ENCODE results near the gene ANTKMT. TPM values are rescaled to one million over a fixed set of nuclear protein-coding genes. Genes with fewer than 3 reads are reported as not detected.

ANTKMT gene
- total and polyA plus RNA-seq, 4 donors = 11.7 to 62.8 (median 50.7) TPM

DNA sequence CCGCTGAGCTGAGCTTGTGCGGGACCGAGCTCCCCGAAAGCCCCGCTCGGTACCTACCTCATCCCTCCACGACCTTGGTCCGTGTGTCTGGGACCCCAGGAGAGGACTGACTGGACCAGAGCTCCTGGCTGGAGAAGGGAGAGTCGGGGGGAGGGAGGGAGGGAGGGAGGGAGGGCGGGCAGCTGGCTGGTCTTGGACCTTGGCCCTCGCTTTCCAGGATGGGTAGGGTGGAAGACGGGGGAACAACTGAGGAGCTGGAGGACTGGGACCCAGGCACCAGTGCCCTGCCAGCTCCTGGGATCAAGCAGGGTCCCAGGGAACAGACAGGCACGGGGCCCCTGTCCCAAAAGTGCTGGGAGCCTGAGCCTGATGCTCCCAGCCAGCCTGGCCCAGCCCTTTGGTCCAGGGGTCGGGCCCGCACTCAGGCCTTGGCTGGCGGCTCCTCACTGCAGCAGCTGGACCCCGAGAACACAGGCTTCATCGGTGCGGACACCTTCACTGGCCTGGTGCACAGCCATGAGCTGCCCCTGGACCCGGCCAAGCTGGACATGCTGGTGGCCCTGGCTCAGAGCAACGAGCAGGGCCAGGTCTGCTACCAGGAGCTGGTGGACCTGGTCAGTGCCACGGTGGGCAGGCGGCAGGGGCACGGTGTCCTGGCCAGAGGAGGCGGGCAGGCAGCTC is 44.9 kb upstream of the ANTKMT start:
- no peak for DNase-seq (ENCODE audit: low read depth in 4 of 6, low spot score in 6 of 6)
- WGBS (ENCODE audit: insufficient coverage) = 65% methylated on average over 17 of the region's 25 CpGs
- Histone ChIP-seq H3K4me1 (ENCODE audit: control insufficient read depth, insufficient read depth, low read length) (peaks cover 40% of the 10 kb centered on the region), H3K4me3 (ENCODE audit: low read depth, low read length) (no peak overlapping the region), H3K36me3 (ENCODE audit: control insufficient read depth, insufficient read depth, low read length) (peaks cover 76% of the 10 kb centered on the region), H3K27ac (ENCODE audit: low read depth, low read length) (no peak overlapping the region), H3K9me3 (ENCODE audit: control insufficient read depth, insufficient read depth, low read length) (no peaks in the 10 kb centered on the region), H3K27me3 (ENCODE audit: control insufficient read depth, insufficient read depth, low read length) (peaks cover 9% of the 10 kb centered on the region)

DNA sequence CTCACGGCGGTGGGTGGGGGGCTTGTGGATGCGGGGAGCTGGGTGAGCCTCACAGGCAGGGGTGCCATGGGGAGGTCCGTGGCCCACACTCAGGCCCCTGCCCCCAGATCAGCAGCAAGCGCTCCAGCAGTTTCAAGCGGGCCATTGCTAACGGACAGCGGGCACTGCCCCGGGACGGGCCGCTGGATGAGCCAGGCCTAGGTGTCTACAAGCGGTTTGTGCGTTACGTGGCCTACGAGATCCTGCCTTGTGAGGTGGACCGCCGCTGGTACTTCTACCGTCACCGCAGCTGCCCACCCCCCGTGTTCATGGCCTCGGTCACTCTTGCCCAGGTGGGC is 44.4 kb upstream of the ANTKMT start:
- Histone ChIP-seq H3K27me3 (ENCODE audit: control insufficient read depth, insufficient read depth, low read length) (peaks cover 9% of the 10 kb centered on the region), H3K4me1 (ENCODE audit: control insufficient read depth, insufficient read depth, low read length) (peaks cover 45% of the 10 kb centered on the region), H3K4me3 (ENCODE audit: low read depth, low read length) (no peak overlapping the region), H3K9me3 (ENCODE audit: control insufficient read depth, insufficient read depth, low read length) (no peaks in the 10 kb centered on the region), H3K27ac (ENCODE audit: low read depth, low read length) (no peak overlapping the region), H3K36me3 (ENCODE audit: control insufficient read depth, insufficient read depth, low read length) (peaks cover 76% of the 10 kb centered on the region)
- WGBS (ENCODE audit: insufficient coverage) = 89% methylated on average over 21 of the region's 21 CpGs
- DNase-seq (ENCODE audit: low read depth in 4 of 6, low spot score in 6 of 6) = no peak

DNA sequence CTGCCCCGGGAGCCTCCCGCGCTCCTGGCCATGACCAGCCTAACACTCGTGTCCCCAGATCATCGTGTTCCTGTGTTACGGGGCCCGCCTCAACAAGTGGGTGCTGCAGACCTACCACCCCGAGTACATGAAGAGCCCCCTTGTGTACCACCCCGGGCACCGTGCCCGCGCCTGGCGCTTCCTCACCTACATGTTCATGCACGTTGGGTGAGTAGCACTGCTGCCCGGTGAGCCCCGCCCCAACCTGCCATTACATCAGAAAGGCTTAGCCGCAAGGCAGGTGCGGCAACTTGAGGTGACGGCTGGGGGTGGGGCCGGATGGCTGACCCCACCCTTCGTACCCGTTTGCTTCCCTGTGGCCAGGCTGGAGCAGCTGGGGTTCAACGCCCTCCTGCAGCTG is 44.0 kb upstream of the ANTKMT start:
- 62% methylated on average over 23 of the region's 23 CpGs for WGBS (ENCODE audit: insufficient coverage)
- Histone ChIP-seq H3K27me3 (ENCODE audit: control insufficient read depth, insufficient read depth, low read length) (peaks cover 9% of the 10 kb centered on the region), H3K4me1 (ENCODE audit: control insufficient read depth, insufficient read depth, low read length) (peaks cover 49% of the 10 kb centered on the region), H3K36me3 (ENCODE audit: control insufficient read depth, insufficient read depth, low read length) (peaks cover 76% of the 10 kb centered on the region), H3K9me3 (ENCODE audit: control insufficient read depth, insufficient read depth, low read length) (no peaks in the 10 kb centered on the region), H3K27ac (ENCODE audit: low read depth, low read length) (no peak overlapping the region), H3K4me3 (ENCODE audit: low read depth, low read length) (no peak overlapping the region)
- no peak for DNase-seq (ENCODE audit: low read depth in 4 of 6, low spot score in 6 of 6)

DNA sequence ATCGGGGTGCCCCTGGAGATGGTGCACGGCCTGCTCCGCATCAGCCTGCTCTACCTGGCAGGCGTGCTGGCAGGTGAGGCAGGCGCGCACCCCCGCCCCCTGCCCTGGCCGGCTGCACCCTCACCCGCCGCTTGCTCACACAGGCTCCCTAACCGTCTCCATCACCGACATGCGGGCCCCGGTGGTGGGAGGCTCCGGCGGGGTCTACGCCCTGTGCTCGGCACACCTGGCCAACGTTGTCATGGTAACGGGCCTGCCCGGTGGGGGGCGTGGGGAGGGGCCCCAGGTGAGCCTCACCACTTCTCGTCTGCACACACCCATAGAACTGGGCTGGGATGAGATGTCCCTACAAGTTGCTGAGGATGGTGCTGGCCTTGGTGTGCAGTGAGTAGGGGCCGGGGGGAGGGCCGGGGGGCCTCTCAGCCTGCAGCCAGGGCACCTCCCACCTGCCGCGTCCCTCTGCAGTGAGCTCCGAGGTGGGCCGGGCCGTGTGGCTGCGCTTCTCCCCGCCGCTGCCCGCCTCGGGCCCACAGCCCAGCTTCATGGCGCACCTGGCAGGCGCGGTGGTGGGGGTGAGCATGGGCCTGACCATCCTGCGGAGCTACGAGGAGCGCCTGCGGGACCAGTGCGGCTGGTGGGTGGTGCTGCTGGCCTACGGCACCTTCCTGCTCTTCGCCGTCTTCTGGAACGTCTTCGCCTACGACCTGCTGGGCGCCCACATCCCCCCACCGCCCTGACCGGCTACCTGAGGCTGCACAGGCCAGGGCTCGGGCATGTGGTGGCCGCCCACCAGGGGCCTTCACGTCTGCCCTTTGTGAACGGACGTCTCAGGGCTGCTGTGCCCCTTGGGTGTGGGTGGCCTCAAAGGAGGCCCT is 43.4 kb upstream of the ANTKMT start:
- peaks cover 76% of the 10 kb centered on the region for H3K36me3 ChIP-seq (ENCODE audit: control insufficient read depth, insufficient read depth, low read length)
- WGBS (ENCODE audit: insufficient coverage) = 42% methylated on average over 50 of the region's 57 CpGs
- H3K4me1 ChIP-seq (ENCODE audit: control insufficient read depth, insufficient read depth, low read length) = peaks cover 55% of the 10 kb centered on the region
- no peak overlapping the region for H3K4me3 ChIP-seq (ENCODE audit: low read depth, low read length)
- peaks cover 9% of the 10 kb centered on the region for H3K27me3 ChIP-seq (ENCODE audit: control insufficient read depth, insufficient read depth, low read length)
- H3K9me3 ChIP-seq (ENCODE audit: control insufficient read depth, insufficient read depth, low read length) = no peaks in the 10 kb centered on the region
- no peak overlapping the region for H3K27ac ChIP-seq (ENCODE audit: low read depth, low read length)
- DNase-seq (ENCODE audit: low read depth in 4 of 6, low spot score in 6 of 6) = no peak

DNA sequence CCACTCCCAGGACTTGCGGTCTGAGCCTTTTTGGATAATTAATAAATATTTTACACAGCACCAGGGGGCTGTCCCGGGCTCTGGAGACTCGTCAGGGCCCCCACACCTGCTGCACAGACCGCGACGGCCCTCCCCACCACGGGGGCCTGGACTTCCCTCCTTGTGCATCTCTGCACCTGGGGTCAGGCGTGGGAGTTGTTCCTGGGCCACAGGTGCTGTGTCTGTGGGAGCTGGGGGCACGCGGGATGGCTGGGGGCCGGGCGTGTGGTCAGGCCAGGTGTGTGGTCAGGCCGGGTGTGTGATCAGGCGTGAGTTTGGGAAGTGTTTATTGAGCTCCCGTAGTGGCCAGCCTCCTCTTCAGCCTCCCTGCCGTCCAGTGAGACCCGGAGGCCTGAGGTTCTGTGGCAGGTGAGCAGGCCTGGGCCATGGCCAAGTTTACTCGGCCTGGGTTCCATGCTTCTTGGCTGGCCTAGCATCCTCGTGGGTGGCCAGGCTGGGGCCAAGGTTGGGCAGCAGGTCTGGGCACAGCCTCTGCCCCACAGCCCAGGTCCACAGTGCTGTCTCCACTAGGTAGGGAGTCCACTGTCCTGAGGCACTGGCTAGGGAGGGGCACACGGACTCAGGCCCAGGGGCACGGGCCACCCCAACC is 42.6 kb upstream of the ANTKMT start:
- Histone ChIP-seq H3K9me3 (ENCODE audit: control insufficient read depth, insufficient read depth, low read length) (no peaks in the 10 kb centered on the region), H3K27ac (ENCODE audit: low read depth, low read length) (no peak overlapping the region), H3K27me3 (ENCODE audit: control insufficient read depth, insufficient read depth, low read length) (peaks cover 9% of the 10 kb centered on the region), H3K4me3 (ENCODE audit: low read depth, low read length) (no peak overlapping the region), H3K36me3 (ENCODE audit: control insufficient read depth, insufficient read depth, low read length) (peaks cover 76% of the 10 kb centered on the region), H3K4me1 (ENCODE audit: control insufficient read depth, insufficient read depth, low read length) (peaks cover 63% of the 10 kb centered on the region)
- WGBS (ENCODE audit: insufficient coverage) = 84% methylated on average over 10 of the region's 21 CpGs
- no peak for DNase-seq (ENCODE audit: low read depth in 4 of 6, low spot score in 6 of 6)

DNA sequence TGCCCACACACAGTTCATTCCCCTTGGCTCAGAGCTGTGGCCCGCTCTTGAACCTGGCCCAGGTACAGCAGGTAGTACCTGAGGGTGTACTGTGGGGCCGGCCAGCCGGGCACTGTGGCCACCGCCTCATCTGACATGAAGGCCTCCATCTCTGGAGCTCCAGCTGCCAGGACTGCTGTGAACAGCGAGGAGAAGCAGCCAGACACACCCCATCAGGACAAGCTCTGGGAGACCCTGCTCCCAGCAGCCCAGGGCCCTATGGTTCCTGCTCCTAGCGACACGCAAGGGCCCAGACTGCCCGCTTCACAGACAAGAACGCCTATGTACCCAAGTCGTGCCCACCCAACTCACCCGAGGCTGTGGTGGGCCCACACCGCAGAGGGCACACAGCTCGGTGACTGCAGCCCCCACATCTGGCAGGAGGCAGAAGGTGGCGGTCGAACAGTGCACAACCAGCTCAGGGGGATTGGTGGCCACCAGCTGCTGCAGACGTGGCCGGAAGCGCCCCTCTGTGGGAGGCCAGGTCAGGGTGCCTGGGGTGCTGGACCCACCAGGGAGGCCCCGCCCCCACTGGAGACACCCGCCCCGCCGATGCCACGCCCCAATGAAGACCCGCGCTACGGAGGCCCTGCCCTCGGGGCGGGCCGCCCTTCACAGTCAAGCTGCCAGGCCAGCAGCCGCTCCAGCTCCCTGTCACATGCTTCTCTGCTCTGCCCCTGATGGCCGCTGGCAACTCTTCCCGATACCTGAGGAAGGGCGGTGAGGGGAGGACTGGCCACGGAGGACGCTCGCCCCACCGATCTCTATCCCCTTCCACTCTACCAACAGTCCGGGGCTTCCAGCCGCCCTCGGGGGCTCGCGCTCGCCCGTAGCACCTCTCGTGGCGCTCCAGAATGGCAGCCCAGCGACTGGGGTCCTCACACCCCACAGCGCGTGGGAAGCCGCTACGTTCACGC is 41.8 kb upstream of the ANTKMT start:
- Histone ChIP-seq H3K27me3 (ENCODE audit: control insufficient read depth, insufficient read depth, low read length) (peaks cover 9% of the 10 kb centered on the region), H3K4me3 (ENCODE audit: low read depth, low read length) (peak overlapping the region; percentile 38), H3K36me3 (ENCODE audit: control insufficient read depth, insufficient read depth, low read length) (peaks cover 72% of the 10 kb centered on the region), H3K4me1 (ENCODE audit: control insufficient read depth, insufficient read depth, low read length) (peaks cover 67% of the 10 kb centered on the region), H3K9me3 (ENCODE audit: control insufficient read depth, insufficient read depth, low read length) (no peaks in the 10 kb centered on the region), H3K27ac (ENCODE audit: low read depth, low read length) (peak overlapping the region; percentile 84)
- 24% methylated on average over 45 of the region's 52 CpGs for WGBS (ENCODE audit: insufficient coverage)
- peak in 3 of 6 donors; percentile 40 to 82 (median 78) for DNase-seq (ENCODE audit: low read depth in 4 of 6, low spot score in 6 of 6)

DNA sequence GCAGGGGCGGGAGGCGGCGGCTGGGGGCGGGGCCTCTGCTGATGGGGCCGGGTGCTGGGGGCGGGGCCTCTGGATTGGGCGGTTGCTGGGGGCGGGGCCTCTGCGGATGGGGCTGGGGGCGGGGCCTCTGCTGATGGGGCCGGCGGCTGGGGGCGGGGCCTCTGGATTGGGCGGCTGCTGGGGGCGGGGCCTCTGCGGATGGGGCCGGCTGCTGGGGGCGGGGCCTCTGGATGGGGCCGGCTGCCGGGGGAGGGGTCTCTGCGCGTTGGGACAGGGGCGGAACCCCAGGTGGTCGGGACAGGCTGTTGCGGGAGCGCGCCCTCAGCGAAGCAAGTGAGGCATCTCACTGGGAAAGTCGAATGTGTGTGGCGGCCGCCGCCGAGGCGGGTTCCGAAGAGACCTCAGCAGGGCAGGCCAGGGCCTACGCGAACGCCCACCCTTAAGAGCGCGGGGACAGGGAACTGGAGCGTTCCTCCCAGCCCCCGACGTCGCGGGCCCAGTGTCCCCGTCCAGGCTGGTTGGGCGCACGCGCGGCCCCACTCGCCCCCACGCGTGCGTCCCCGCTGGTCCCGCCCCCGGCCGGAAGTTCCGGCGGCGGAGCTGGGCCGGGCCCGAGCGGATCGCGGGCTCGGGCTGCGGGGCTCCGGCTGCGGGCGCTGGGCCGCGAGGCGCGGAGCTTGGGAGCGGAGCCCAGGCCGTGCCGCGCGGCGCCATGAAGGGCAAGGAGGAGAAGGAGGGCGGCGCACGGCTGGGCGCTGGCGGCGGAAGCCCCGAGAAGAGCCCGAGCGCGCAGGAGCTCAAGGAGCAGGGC is 40.9 kb upstream of the ANTKMT start, which contains the start of gene STUB1:
STUB1 (plus strand) TSS at position 597 of the 811 bp plus-strand sequence; CDS start at position 713, 116 bp downstream.
- H3K4me3 ChIP-seq (ENCODE audit: low read depth, low read length) = peak within 1 kb of the TSS; percentile 61
- H3K27me3 ChIP-seq (ENCODE audit: control insufficient read depth, insufficient read depth, low read length) = peaks cover 7% of the 10 kb centered on the region
- H3K36me3 ChIP-seq (ENCODE audit: control insufficient read depth, insufficient read depth, low read length) = peaks cover 71% of the 10 kb centered on the region
- H3K9me3 ChIP-seq (ENCODE audit: control insufficient read depth, insufficient read depth, low read length) = no peaks in the 10 kb centered on the region
- H3K4me1 ChIP-seq (ENCODE audit: control insufficient read depth, insufficient read depth, low read length) = peaks cover 70% of the 10 kb centered on the region
- WGBS (ENCODE audit: insufficient coverage) = under 1% methylated on average over 85 of the region's 91 CpGs
- peak within 1 kb of the TSS; percentile 85 for H3K27ac ChIP-seq (ENCODE audit: low read depth, low read length)
- peak in 5 of 6 donors; percentile 61 to 94 (median 76) for DNase-seq (ENCODE audit: low read depth in 4 of 6, low spot score in 6 of 6)

DNA sequence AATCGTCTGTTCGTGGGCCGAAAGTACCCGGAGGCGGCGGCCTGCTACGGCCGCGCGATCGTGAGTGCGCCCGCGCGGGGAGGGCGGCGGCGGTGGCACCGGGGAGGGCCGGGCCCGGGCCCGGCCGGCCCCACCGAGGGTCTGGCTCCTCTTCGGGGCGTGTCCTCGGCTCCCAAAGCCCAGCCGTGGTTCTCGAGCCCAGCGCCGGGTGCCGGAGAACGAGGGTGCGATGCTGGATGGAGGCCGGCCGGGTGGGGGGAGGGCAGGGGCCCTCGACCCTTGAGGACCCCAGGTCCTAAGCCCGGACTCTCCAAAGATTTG is 40.4 kb upstream of the ANTKMT start:
- peaks cover 72% of the 10 kb centered on the region for H3K4me1 ChIP-seq (ENCODE audit: control insufficient read depth, insufficient read depth, low read length)
- peak overlapping the region; percentile 61 for H3K4me3 ChIP-seq (ENCODE audit: low read depth, low read length)
- under 1% methylated on average over 38 of the region's 38 CpGs for WGBS (ENCODE audit: insufficient coverage)

More for the DNA sequence above, 40.4 kb upstream of the ANTKMT start:
- Histone ChIP-seq H3K27me3 (ENCODE audit: control insufficient read depth, insufficient read depth, low read length) (peaks cover 4% of the 10 kb centered on the region), H3K27ac (ENCODE audit: low read depth, low read length) (no peak overlapping the region), H3K36me3 (ENCODE audit: control insufficient read depth, insufficient read depth, low read length) (peaks cover 75% of the 10 kb centered on the region), H3K9me3 (ENCODE audit: control insufficient read depth, insufficient read depth, low read length) (no peaks in the 10 kb centered on the region)
- DNase-seq (ENCODE audit: low read depth in 4 of 6, low spot score in 6 of 6) = no peak
